ENCODE data around the gene LCLAT1. TPM values are rescaled to one million over a fixed set of nuclear protein-coding genes. Genes with fewer than 3 reads are reported as not detected.

Gene LCLAT1
- total RNA-seq, 2 donors from 2014 or later = 18.8 to 28.2 TPM

- no peak overlapping the region for H3K27ac ChIP-seq
- no peak for TF ChIP-seq POLR2A (IDR thresholded peaks at IDR 0.05)
- no peak for TF ChIP-seq CTCF (IDR thresholded peaks at IDR 0.05)
- TF ChIP-seq POLR2AphosphoS5 (IDR thresholded peaks at IDR 0.05) = no peak
- WGBS = 84% methylated on average over 11 of the region's 11 CpGs
- no peaks in the 10 kb centered on the region for H3K36me3 ChIP-seq
- H3K4me3 ChIP-seq = no peak overlapping the region
- DNase-seq (ENCODE audit: low spot score) = no peak
- no peaks in the 10 kb centered on the region for H3K27me3 ChIP-seq (replicated peaks; ENCODE audit: insufficient read depth)
- intact Hi-C loops (cut with DNase I) = no loop called here
- no peaks in the 10 kb centered on the region for H3K9me3 ChIP-seq
- no peaks in the 10 kb centered on the region for H3K4me1 ChIP-seq (replicated peaks)
Measured at GRCh38 chr2:30647752-30648457, 200.9 kb downstream of the LCLAT1 start.

- no peak for DNase-seq (ENCODE audit: low spot score)
- no peak for TF ChIP-seq POLR2AphosphoS5 (IDR thresholded peaks at IDR 0.05)
- Histone ChIP-seq H3K27ac (no peak overlapping the region), H3K27me3 (replicated peaks; ENCODE audit: insufficient read depth) (no peaks in the 10 kb centered on the region), H3K9me3 (no peaks in the 10 kb centered on the region), H3K4me1 (replicated peaks) (no peaks in the 10 kb centered on the region), H3K4me3 (no peak overlapping the region), H3K36me3 (no peaks in the 10 kb centered on the region)
- 35% methylated on average over 3 of the region's 4 CpGs for WGBS
- intact Hi-C loops (cut with DNase I) = no loop called here
Measured at GRCh38 chr2:30649278-30649677, 202.2 kb downstream of the LCLAT1 start.

GRCh38 chr2:30649828-30650227, 202.8 kb downstream of the LCLAT1 start:
- 74% methylated on average over 5 of the region's 5 CpGs for WGBS
- Histone ChIP-seq H3K36me3 (no peaks in the 10 kb centered on the region), H3K27me3 (replicated peaks; ENCODE audit: insufficient read depth) (no peaks in the 10 kb centered on the region), H3K4me3 (no peak overlapping the region), H3K27ac (no peak overlapping the region), H3K4me1 (replicated peaks) (no peaks in the 10 kb centered on the region), H3K9me3 (no peaks in the 10 kb centered on the region)
- TF ChIP-seq POLR2A (IDR thresholded peaks at IDR 0.05) (no peak), CTCF (IDR thresholded peaks at IDR 0.05) (no peak), POLR2AphosphoS5 (IDR thresholded peaks at IDR 0.05) (no peak)
- intact Hi-C loops (cut with DNase I) = no loop called here
- no peak for DNase-seq (ENCODE audit: low spot score)

- Histone ChIP-seq H3K9me3 (no peaks in the 10 kb centered on the region), H3K27me3 (replicated peaks; ENCODE audit: insufficient read depth) (no peaks in the 10 kb centered on the region), H3K36me3 (no peaks in the 10 kb centered on the region), H3K4me1 (replicated peaks) (no peaks in the 10 kb centered on the region), H3K27ac (no peak overlapping the region), H3K4me3 (no peak overlapping the region)
- intact Hi-C loops (cut with DNase I) = no loop called here
- TF ChIP-seq CTCF (IDR thresholded peaks at IDR 0.05) = no peak
- no peak for TF ChIP-seq POLR2AphosphoS5 (IDR thresholded peaks at IDR 0.05)
- TF ChIP-seq POLR2A (IDR thresholded peaks at IDR 0.05) = no peak
- no peak for DNase-seq (ENCODE audit: low spot score)
- WGBS = 86% methylated on average over 8 of the region's 8 CpGs
Measured at GRCh38 chr2:30652271-30652915, 205.3 kb downstream of the LCLAT1 start.

GRCh38 chr2:30653847-30654246, 206.8 kb downstream of the LCLAT1 start:
- no peaks in the 10 kb centered on the region for H3K36me3 ChIP-seq
- WGBS = 94% methylated on average over 2 of the region's 2 CpGs
- H3K4me3 ChIP-seq = no peak overlapping the region
- TF ChIP-seq POLR2AphosphoS5 (IDR thresholded peaks at IDR 0.05) (no peak), POLR2A (IDR thresholded peaks at IDR 0.05) (no peak)
- no peak for DNase-seq (ENCODE audit: low spot score)
- H3K27me3 ChIP-seq (replicated peaks; ENCODE audit: insufficient read depth) = no peaks in the 10 kb centered on the region
- no peaks in the 10 kb centered on the region for H3K9me3 ChIP-seq
- intact Hi-C loops (cut with DNase I) = no loop called here
- H3K4me1 ChIP-seq (replicated peaks) = no peaks in the 10 kb centered on the region
- H3K27ac ChIP-seq = no peak overlapping the region

- no peaks in the 10 kb centered on the region for H3K36me3 ChIP-seq
- H3K27me3 ChIP-seq (replicated peaks; ENCODE audit: insufficient read depth) = no peaks in the 10 kb centered on the region
- no peaks in the 10 kb centered on the region for H3K9me3 ChIP-seq
- no peak for DNase-seq (ENCODE audit: low spot score)
- H3K27ac ChIP-seq = no peak overlapping the region
- intact Hi-C loops (cut with DNase I) = no loop called here
- no peak overlapping the region for H3K4me3 ChIP-seq
- 91% methylated on average over 3 of the region's 3 CpGs for WGBS
- TF ChIP-seq POLR2A (IDR thresholded peaks at IDR 0.05) (no peak), CTCF (IDR thresholded peaks at IDR 0.05) (no peak), POLR2AphosphoS5 (IDR thresholded peaks at IDR 0.05) (no peak)
- H3K4me1 ChIP-seq (replicated peaks) = no peaks in the 10 kb centered on the region
Measured at GRCh38 chr2:30654404-30654803, 207.4 kb downstream of the LCLAT1 start.

Measured in prostate gland (tissue), 2 donors.